ENCODE measurements around the gene SYCE3.

Gene SYCE3

DNA sequence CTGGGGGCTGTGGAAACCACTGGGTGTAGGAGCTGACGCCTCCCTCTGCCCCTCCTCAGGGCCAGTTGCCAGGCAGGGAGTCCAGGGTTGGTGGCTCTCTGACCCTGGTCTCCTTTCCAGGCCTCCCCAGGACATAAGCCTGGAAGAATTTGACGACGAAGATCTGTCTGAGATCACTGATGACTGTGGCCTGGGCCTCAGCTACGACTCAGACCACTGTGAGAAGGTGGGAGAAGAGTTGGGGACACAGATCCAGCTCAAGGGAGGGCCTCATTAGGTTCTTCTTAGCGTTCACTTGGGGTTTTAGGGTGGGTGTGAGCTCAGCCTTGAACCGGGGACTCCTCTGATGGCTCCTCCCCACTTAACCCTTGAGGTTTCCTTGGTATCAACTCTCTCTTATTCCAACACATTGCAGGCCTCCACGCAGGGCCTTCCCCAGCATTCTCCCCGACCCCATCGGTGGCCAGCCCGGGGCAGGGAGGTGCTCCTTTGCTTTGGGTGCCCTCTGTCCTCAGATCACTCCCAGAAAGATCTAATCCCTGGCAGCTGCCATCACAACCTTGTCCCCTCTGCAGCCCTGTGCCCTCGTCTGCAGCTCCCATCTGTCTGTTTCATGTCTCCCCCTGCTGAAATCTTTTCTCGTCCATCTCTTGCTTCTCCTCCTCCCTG lies 39.1 kb upstream of the SYCE3 start:
- Histone ChIP-seq H3K4me3 (replicated peaks; ENCODE audit: low read depth, low read length) (no peak overlapping the region), H3K27me3 (replicated peaks; ENCODE audit: control insufficient read depth, insufficient read depth, low read length) (peaks cover 3% of the 10 kb centered on the region), H3K36me3 (ENCODE audit: control insufficient read depth, insufficient read depth, low read length) (no peaks in the 10 kb centered on the region)
- DNase-seq (ENCODE audit: extremely low read depth, insufficient read length) = no peak
- TF ChIP-seq, protein P1, sequence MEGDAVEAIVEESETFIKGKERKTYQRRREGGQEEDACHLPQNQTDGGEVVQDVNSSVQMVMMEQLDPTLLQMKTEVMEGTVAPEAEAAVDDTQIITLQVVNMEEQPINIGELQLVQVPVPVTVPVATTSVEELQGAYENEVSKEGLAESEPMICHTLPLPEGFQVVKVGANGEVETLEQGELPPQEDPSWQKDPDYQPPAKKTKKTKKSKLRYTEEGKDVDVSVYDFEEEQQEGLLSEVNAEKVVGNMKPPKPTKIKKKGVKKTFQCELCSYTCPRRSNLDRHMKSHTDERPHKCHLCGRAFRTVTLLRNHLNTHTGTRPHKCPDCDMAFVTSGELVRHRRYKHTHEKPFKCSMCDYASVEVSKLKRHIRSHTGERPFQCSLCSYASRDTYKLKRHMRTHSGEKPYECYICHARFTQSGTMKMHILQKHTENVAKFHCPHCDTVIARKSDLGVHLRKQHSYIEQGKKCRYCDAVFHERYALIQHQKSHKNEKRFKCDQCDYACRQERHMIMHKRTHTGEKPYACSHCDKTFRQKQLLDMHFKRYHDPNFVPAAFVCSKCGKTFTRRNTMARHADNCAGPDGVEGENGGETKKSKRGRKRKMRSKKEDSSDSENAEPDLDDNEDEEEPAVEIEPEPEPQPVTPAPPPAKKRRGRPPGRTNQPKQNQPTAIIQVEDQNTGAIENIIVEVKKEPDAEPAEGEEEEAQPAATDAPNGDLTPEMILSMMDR (IDR thresholded peaks at IDR 0.05; ENCODE audit: insufficient read depth, low read length, poor library complexity, severe bottlenecking) = no peak

DNA sequence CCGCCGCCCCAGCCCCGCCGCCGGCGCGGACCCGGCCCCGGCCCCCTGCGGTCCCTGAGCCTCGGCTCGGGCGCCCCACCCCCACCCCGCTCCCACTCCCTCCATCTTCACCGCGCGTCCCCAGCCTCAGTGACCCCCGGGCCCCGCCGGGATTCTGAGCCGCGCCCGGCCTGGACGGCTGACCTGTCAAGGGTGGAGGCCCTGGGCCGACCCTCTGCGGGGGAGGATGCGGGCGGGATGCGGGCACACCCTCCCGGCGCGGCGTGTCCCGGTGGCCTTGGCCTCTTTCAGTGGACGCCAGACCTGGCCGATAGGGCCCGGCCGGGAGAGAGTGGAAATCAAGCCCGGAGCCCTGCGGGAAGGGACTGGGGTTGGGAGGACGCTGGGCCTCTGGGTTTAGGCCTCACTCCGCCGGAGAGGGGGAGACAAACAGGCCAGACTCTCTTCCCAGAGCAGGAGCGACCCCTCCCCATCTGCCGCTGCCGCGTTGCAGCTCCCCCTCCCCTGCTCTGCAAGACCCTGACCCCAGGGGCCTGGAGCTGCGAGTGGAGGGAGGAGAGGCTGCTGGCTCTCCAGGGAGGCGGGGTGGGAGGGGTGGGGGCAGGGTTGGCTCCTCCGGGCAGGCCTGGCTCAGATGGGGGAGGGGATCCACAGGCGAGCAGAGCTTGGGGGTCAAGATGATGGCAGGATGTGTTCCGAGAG lies 38.4 kb upstream of the SYCE3 start:
- DNase-seq (ENCODE audit: extremely low read depth, insufficient read length) = no peak
- H3K4me3 ChIP-seq (replicated peaks; ENCODE audit: low read depth, low read length) = no peak overlapping the region; the same call in 1 of the 2 replicates
- H3K36me3 ChIP-seq (ENCODE audit: control insufficient read depth, insufficient read depth, low read length) = no peaks in the 10 kb centered on the region
- H3K27me3 ChIP-seq (replicated peaks; ENCODE audit: control insufficient read depth, insufficient read depth, low read length) = peaks cover 3% of the 10 kb centered on the region
- TF ChIP-seq, protein P1 (IDR thresholded peaks at IDR 0.05; ENCODE audit: insufficient read depth, low read length, poor library complexity, severe bottlenecking) = no peak

DNA sequence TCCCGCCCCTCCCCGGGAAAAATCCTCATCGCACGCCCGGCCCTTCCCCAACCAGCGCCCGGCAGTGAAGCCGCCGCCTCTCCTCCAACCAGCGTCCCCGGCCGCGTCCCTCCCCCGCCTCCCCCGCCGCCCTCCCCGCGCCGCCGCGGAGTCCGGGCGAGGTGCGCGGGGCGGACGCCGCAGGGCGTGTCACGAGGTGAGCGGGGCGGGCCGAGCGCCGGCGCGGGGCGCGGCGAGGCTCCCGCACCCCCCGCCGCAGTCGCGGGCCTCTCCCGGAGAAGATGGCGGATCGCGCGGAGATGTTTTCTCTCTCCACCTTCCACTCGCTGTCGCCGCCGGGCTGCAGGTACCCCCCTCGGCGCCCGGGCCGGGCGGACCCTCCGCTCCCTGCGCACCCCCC lies 37.8 kb upstream of the SYCE3 start, which contains the start of gene MAPK8IP2:
TSS of gene MAPK8IP2 (plus strand) at position 256 of the 400 bp plus-strand sequence. CDS start at position 282, 26 bp downstream.
- DNase-seq (ENCODE audit: extremely low read depth, insufficient read length) = no peak
- H3K27me3 ChIP-seq (replicated peaks; ENCODE audit: control insufficient read depth, insufficient read depth, low read length) = peaks cover 3% of the 10 kb centered on the region
- TF ChIP-seq, protein P1 (IDR thresholded peaks at IDR 0.05; ENCODE audit: insufficient read depth, low read length, poor library complexity, severe bottlenecking) = no peak
- peak within 1 kb of the TSS; percentile 31; the same call in 1 of the 2 replicates for H3K4me3 ChIP-seq (replicated peaks; ENCODE audit: low read depth, low read length)
- no peaks in the 10 kb centered on the region for H3K36me3 ChIP-seq (ENCODE audit: control insufficient read depth, insufficient read depth, low read length)

DNA sequence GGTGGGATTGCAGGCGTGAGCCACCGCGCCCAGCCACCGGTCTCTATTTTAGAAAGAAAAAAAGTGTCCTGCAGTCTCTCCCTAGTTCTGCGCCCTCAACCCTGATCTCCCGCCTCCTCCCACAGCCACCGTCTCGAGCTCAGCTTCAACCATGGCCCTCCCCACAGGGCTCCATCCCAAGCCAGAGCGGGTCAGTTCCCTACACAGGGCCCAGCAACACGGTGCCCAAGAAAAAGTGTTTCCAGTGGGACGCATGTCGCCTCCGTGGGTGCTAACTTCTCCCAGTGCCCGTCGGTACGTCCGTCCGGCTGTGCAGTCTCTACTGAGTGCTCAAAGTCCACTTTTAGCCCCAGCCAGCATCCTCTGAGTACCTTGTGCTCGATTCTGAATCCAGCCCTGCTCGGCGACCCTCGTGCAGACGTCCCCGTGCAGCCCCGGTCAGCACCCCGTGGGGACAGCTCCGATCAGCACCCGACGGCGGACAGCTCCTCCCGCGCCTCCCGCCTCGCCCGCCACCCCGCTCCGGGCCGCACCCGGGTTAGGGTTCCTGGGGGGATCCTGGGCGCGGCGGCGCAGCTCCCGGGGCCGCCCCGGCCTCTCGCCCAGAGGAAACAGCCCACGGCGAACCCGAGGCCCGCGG lies 37.2 kb upstream of the SYCE3 start:
- DNase-seq (ENCODE audit: extremely low read depth, insufficient read length) = no peak
- H3K4me3 ChIP-seq (replicated peaks; ENCODE audit: low read depth, low read length) = no peak overlapping the region; the same call in 1 of the 2 replicates
- H3K27me3 ChIP-seq (replicated peaks; ENCODE audit: control insufficient read depth, insufficient read depth, low read length) = peaks cover 3% of the 10 kb centered on the region
- H3K36me3 ChIP-seq (ENCODE audit: control insufficient read depth, insufficient read depth, low read length) = no peaks in the 10 kb centered on the region
- TF ChIP-seq, protein P1 (IDR thresholded peaks at IDR 0.05; ENCODE audit: insufficient read depth, low read length, poor library complexity, severe bottlenecking) = no peak

DNA sequence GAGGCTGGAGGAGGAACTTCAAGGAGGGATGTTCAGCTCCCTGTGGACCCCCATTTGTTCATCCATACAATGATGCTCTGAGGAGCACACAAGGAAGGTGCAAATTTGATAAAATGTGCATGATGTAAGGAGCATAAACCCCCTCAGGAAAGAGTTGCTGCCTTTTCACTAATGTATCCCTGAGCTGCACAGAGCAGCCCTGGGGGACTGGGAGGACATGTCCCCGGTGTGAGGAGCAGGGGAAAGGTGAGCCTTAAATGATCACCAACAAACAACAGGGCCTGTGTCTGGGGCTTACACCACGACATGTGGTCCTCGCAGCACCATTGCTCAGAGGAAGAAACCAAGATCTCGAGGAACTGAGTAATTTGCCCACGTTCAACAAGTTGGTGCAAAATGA lies 34.4 kb upstream of the SYCE3 start:
- TF ChIP-seq, protein P1 (IDR thresholded peaks at IDR 0.05; ENCODE audit: insufficient read depth, low read length, poor library complexity, severe bottlenecking) = no peak
- Histone ChIP-seq H3K36me3 (ENCODE audit: control insufficient read depth, insufficient read depth, low read length) (no peaks in the 10 kb centered on the region), H3K4me3 (replicated peaks; ENCODE audit: low read depth, low read length) (no peak overlapping the region), H3K27me3 (replicated peaks; ENCODE audit: control insufficient read depth, insufficient read depth, low read length) (peaks cover 3% of the 10 kb centered on the region)
- DNase-seq (ENCODE audit: extremely low read depth, insufficient read length) = no peak

Data from GM06990 (cell line).